NCI-H1417 treated with DMSO at 0.1 percent for 48 hours (cell line): ENCODE measurements around the gene LHFPL5.

Experiments
- DNase-seq: peaks from one replicate; lab custom pipeline; 2025; lab: John Stamatoyannopoulos, UW

LHFPL5 gene

GRCh38 chr6:35804996-35805736 lies at the start of gene LHFPL5:
Gene LHFPL5 (plus strand): TSS chr6:35805352. CDS start chr6:35805671, 319 bp downstream.
- DNase-seq: peak; percentile 27

DNA sequence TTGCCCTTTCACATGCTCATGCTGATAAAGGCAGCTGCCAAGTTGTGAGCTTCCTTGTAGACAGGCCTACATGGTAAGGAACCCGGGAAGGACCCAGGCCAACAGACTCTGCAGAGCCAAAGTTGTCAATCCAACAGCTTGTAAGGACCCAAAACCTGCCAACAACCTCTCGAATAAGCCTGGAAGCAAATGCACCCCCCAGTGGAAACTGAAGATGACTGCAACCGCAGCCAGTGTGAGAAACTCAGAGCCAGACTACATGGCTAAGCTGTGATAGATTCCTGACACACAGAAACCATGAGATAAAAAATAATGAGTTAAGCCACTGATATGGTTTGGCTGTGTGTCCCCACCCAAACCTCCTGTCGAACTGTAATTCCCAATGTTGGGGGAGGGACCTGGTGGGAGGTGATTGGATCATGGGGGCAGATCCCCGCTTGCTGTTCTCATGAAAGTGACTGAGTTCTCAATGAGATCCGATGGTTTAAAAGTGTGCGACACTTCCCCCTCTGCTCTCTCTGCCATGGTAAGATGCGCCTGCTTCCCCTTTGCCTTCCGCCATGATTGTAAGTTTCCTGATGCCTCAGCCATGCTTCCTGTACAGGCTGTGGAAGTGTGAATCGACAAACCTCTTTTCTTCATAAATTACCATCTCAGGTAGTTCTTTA lies 47.6 kb upstream of the LHFPL5 start:
- no peak for DNase-seq

DNA sequence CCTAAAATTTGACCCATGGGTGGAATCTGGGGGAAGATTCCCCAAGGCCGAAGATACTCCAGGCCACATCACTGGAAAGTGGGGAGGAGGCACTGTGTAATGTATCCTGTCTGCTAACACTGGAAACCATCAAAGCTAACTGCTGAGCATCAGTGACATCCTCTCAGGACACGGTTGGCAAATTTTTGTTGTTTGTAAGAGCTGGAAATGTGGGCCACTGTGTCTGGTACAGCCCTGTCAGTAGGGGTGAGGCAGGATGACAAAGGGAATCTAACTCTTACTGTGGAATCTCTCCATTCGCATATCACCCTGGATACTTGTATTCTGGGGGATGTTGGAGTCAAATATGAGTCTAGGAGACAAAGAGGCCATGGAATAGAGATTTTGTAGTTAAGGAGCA lies 45.7 kb upstream of the LHFPL5 start:
- DNase-seq: no peak

- DNase-seq: no peak
Observed at GRCh38 chr6:35765739-35766138, 39.4 kb upstream of the LHFPL5 start.

DNA sequence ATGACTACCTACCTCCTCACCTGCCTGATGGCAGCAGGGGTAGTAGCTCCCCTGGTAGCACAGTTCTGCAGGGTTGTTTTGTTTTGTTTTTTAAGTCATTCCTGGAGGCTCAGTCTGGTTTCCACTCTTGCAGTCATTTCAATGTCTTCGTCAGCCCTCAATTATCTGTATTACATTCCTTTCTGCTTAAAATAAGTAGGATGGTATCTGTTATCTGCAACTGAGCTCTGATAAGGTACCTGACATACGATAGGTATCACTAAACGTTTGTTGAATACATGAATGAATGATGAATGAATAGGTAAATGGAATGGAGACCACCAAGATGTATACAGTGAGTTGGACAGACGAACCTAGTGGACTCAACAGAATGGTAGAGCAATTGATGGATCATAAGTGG lies 35.9 kb upstream of the LHFPL5 start:
- DNase-seq: no peak

DNA sequence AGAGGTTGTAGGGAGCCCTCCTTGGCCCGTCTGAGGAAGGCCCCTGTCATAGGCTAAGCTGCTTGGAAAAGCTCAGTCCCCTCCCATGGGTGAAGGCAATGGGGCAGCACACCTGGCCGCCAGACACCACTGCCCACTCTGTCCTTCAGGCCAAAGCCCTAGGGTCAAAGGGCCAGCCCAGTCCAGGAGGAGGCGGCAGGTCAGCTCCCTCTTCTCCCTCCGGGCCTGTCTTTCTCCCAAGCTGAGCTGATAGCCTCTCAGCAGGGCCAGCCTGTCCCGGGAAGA lies 33.9 kb upstream of the LHFPL5 start:
- no peak for DNase-seq

- DNase-seq: no peak
Observed at GRCh38 chr6:35774116-35774794, 30.9 kb upstream of the LHFPL5 start.

DNA sequence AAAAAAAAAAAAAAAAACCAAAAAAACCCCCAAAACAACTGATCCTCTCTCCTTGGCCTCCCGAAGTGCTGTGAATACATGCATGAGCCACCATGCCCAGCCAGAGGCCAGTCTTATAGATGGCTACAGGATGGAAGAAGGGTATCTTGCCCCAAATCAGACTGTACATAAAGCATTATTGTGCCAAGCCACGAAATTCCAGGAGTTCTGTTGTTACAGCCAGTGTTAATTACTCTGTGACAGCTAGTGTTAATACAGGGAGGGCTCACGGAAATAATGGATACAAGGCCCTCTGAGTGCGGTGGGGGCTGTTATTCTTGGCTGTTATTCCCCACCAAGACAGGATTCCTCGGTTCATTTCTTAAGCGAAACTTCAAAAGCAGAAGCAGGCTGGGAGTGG lies 30.1 kb upstream of the LHFPL5 start:
- DNase-seq: no peak

- no peak for DNase-seq
Observed at GRCh38 chr6:35776364-35777215, 28.6 kb upstream of the LHFPL5 start, which contains the start of gene CLPSL2. Gene CLPSL2 (plus strand): TSS chr6:35776598. CDS start chr6:35776619, 21 bp downstream.

DNA sequence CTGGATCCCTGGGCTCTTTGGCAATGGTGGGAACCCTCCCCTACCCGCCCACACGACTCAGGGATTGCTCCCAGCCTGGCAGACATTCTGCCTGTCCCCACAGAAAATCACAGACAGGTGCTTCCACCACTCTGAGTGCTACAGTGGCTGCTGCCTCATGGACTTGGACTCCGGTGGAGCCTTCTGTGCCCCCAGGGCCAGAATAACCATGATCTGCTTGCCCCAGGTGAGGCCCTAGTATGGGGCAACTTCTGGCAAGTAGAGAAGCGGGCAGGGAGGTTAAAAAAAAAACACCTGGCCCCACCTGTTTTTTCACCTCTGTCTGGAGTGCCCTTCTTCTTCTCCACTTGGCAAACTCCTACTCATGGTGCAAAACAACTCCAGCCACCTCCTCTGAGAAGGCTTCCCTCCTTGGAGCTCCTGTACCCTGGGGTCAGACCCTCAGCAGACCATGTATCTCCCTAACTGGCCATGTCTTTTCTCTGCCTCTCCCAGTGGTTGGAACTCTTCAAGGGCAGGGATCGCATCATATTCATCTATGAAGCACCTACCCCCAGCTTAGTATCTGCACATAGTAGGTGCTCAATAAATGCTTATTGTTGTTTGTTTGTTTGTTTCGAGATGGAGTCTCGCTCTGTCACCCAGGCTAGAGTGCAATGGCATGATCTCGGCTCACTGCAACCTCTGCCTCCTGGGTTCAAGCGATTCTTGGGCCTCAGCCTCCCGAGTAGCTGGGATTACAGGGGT lies 27.6 kb upstream of the LHFPL5 start:
- no peak for DNase-seq

GRCh38 chr6:35778437-35778836 lies 26.7 kb upstream of the LHFPL5 start:
- no peak for DNase-seq

GRCh38 chr6:35780719-35781118 lies 24.4 kb upstream of the LHFPL5 start, which contains the start of gene CLPSL1:
Gene CLPSL1 (plus strand): TSS chr6:35781019. CDS start chr6:35781111, 92 bp downstream.
- DNase-seq: no peak

GRCh38 chr6:35781290-35781689 lies 23.9 kb upstream of the LHFPL5 start:
- DNase-seq: no peak

- no peak for DNase-seq
Observed at GRCh38 chr6:35782424-35782823, 22.7 kb upstream of the LHFPL5 start.

GRCh38 chr6:35784200-35784599 lies 21.0 kb upstream of the LHFPL5 start:
- no peak for DNase-seq

GRCh38 chr6:35786272-35786671 lies 18.9 kb upstream of the LHFPL5 start:
- no peak for DNase-seq

DNA sequence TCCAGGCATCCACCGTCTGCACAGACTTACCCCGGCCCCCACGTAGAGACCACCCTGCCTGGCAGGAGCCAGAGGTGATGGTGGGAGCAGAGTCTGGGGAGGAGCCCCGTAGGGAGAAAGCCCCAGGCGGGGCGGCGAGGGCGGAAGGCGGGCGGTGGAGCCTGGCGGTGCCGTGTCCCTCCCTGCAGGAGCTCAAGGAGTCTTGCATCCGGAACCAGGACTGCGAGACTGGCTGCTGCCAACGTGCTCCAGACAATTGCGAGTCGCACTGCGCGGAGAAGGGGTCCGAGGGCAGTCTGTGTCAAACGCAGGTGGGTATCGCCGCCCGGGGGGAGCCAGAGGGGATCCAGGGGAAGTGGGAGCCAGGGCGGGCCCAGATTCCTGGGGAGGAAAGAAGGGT lies 18.3 kb upstream of the LHFPL5 start:
- no peak for DNase-seq

- DNase-seq: no peak
Observed at GRCh38 chr6:35787266-35788218, 17.6 kb upstream of the LHFPL5 start.

DNA sequence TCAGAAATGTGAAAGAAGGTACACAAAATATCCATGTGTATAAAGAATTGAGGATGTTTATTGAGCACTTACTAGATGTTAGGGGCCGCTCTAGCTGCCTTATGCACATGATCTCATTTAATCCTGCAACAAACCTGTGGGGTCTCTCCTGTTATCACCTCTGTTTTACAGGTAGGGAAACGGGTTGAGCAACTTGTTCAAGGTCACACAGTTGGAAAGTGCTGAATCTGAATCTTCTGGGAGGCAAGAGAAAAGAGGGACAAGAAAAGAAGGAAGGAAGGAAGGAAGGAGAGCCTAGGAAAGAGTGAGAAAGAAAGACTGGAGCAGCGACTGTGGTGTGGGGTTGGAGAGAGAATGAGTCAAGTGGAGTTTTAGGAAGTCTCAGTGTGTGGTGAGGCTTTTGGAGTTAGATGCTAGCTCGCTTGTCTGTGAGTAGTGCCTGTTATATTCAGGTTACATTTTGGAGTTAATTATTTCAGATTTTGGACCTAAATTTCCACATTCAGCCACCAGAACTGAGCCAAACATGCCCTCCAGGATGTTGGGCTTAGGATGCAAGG lies 16.6 kb upstream of the LHFPL5 start:
- no peak for DNase-seq

DNA sequence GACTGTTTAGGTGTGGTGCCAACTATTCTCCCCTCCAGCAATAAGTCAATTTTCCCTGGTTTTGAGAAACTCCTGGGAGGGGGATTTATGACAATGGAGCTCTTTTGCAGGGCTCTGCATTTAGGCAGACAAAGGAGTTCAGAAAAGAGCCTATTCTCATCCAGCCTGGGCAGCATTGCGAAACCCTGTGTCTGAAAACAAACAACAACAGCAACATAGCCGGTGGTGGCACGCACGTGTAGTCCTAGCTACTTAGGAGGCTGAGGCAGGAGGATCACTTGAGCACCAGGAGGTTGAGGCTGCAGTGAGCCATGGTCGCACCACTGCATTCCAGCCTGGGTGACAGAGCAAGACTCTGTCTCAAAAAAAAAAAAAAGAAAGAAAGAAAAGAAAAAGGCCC lies 14.5 kb upstream of the LHFPL5 start:
- DNase-seq: no peak
